A549 (cell line): ENCODE data around the gene AOAH. TPM values are rescaled to one million over a fixed set of nuclear protein-coding genes. Genes with fewer than 3 reads are reported as not detected.

Experiments used
- ATAC-seq, 2 experiments: fragments of 200-7000 bp in 1 of 2; fragments of >200 bp in 1 of 2; cut with Nextera tagmentation in 1 of 2; cut with Tn5 transposase in 1 of 2; 3 replicates each; pipeline versions ENCODE4 v1.8.0 to v1.9.1; 2018 to 2020; ENCODE audit warnings: mild to moderate bottlenecking in 1 of 2, moderate library complexity in 1 of 2
- CTCF ChIA-PET: fragments of 300-600 bp; sonication (Branson Sonifier 250); formaldehyde crosslinking; extraction: SDS; loops from one replicate; lab custom pipeline; 2021; ENCODE audit warnings: antibody characterized with exemption, inconsistent platforms; lab: Yijun Ruan, JAX
- POLR2A ChIA-PET: fragments of 350-600 bp; formaldehyde crosslinking; extraction: SDS; loops from one replicate; lab custom pipeline; 2021; ENCODE audit warnings: antibody characterized with exemption, inconsistent platforms; lab: Yijun Ruan, JAX
- DNase-seq, 2 experiments: peaks; one replicate each; pipeline versions ENCODE4 v3.0.0 to v3.0.0-alpha.2; 2011 to 2016; ENCODE audit warnings: low read depth in 1 of 2, low spot score in 1 of 2
- FAIRE-seq: peaks from 2 replicates; lab custom pipeline; 2011; peaks lifted over from hg19 to GRCh38; lab: Jason Lieb, UNC
- H3K27ac ChIP-seq, 2 experiments: fragments of >200 bp; sonication (Bioruptor Twin); formaldehyde crosslinking; 3 replicates each; pipeline ENCODE4 v1.5.1; 2016 to 2017
- H3K4me1 ChIP-seq: fragments of >200 bp; sonication (Bioruptor Twin); formaldehyde crosslinking; 3 replicates; pipeline ENCODE4 v1.6.1; 2016
- H3K4me2 ChIP-seq: fragments of >200 bp; sonication (Bioruptor Twin); formaldehyde crosslinking; 3 replicates; pipeline ENCODE4 v1.6.1; 2016
- H3K4me3 ChIP-seq: fragments of >200 bp; sonication (Bioruptor Twin); formaldehyde crosslinking; 3 replicates; pipeline ENCODE4 v1.5.1; 2016
- H3K9me3 ChIP-seq: fragments of >200 bp; sonication (Bioruptor Twin); formaldehyde crosslinking; 3 replicates; pipeline ENCODE4 v1.6.1; 2016
- BHLHE40 ChIP-seq: IDR thresholded peaks from 2 replicates; pipeline ENCODE4 v1.6.1; 2012; ENCODE audit warnings: low read depth, low read length, inconsistent platforms
- CBX2 ChIP-seq: fragments of 200-600 bp; sonication (generic); IDR thresholded peaks from 2 replicates; pipeline ENCODE4 v1.6.1; 2016; ENCODE audit warnings: low read depth, mild to moderate bottlenecking, borderline replicate concordance
- CHD2 ChIP-seq: fragments of 150-350 bp; IDR thresholded peaks from 2 replicates; pipeline ENCODE4 v1.6.1; 2014; ENCODE audit warnings: low read length; ENCODE audit not compliant: partially characterized antibody
- E2F6 ChIP-seq: IDR thresholded peaks from 2 replicates; pipeline ENCODE4 v1.6.1; 2012; ENCODE audit warnings: low read depth, borderline replicate concordance
- EHF ChIP-seq: fragments of 250-450 bp; sonication (Bioruptor Pico); IDR thresholded peaks from 2 replicates; pipeline ENCODE4 v1.5.0; 2020; ENCODE audit warnings: mild to moderate bottlenecking
- ELK1 ChIP-seq: fragments of 150-350 bp; IDR thresholded peaks from 2 replicates; pipeline ENCODE4 v1.6.1; 2014; ENCODE audit warnings: low read depth, mild to moderate bottlenecking, low read length
- ESRRA ChIP-seq: fragments of 150-350 bp; IDR thresholded peaks from 2 replicates; pipeline ENCODE4 v1.6.1; 2014; ENCODE audit warnings: mild to moderate bottlenecking, low read length, borderline replicate concordance
- FOSL2 ChIP-seq, 2 experiments: fragments of 450-650 bp in 1 of 2; fragments of >200 bp in 1 of 2; sonication (Bioruptor Twin) in 1 of 2; formaldehyde crosslinking; IDR thresholded peaks; 2 replicates each; pipeline versions ENCODE4 v1.5.0 to v1.6.1; 2016 to 2020; ENCODE audit warnings: mild to moderate bottlenecking in 1 of 2, moderate library complexity in 1 of 2
- HDAC2 ChIP-seq: fragments of 200-600 bp; sonication (generic); IDR thresholded peaks from 2 replicates; pipeline ENCODE4 v1.6.1; 2016
- HOXB13 ChIP-seq: fragments of 250-450 bp; sonication (Bioruptor Pico); IDR thresholded peaks from 2 replicates; pipeline ENCODE4 v1.5.0; 2020; ENCODE audit warnings: low read depth, mild to moderate bottlenecking, moderate library complexity
- HOXB5 ChIP-seq: fragments of 250-450 bp; sonication (Bioruptor Pico); IDR thresholded peaks from 2 replicates; pipeline ENCODE4 v1.5.0; 2020; ENCODE audit warnings: mild to moderate bottlenecking, moderate library complexity
- JUNB ChIP-seq: fragments of >200 bp; sonication (Bioruptor Twin); formaldehyde crosslinking; IDR thresholded peaks from 2 replicates; pipeline ENCODE4 v1.6.1; 2016
- KDM1A ChIP-seq: fragments of 200-600 bp; sonication (generic); IDR thresholded peaks from 2 replicates; pipeline ENCODE4 v1.6.1; 2016; ENCODE audit warnings: low read depth, mild to moderate bottlenecking
- MAFK ChIP-seq: fragments of 450-650 bp; IDR thresholded peaks from 2 replicates; pipeline ENCODE4 v1.6.1; 2014; ENCODE audit not compliant: partially characterized antibody
- NR3C1 ChIP-seq: fragments of >200 bp; sonication (Bioruptor Twin); formaldehyde crosslinking; IDR thresholded peaks from 3 replicates; pipeline ENCODE4 v1.6.1; 2017
- PHF8 ChIP-seq: fragments of 200-600 bp; sonication (generic); IDR thresholded peaks from 2 replicates; pipeline ENCODE4 v1.6.1; 2016; ENCODE audit warnings: low read depth, mild to moderate bottlenecking, antibody characterized with exemption, moderate library complexity, borderline replicate concordance
- POLR2AphosphoS2 ChIP-seq: conservative IDR thresholded peaks from 2 replicates; pipeline ENCODE4 v1.6.1; 2012; ENCODE audit warnings: low read length, improper control_type of control experiment, inconsistent platforms
- RAD21 ChIP-seq, 2 experiments: fragments of >200 bp in 1 of 2; sonication (Bioruptor Twin) in 1 of 2; formaldehyde crosslinking in 1 of 2; IDR thresholded peaks in 1 of 2; conservative IDR thresholded peaks in 1 of 2; 2 replicates in 1 of 2; 3 replicates in 1 of 2; pipeline ENCODE4 v1.6.1; 2012 to 2018; ENCODE audit warnings: inconsistent platforms in 1 of 2
- RNF2 ChIP-seq: fragments of 200-600 bp; sonication (generic); IDR thresholded peaks from 2 replicates; pipeline ENCODE4 v1.6.1; 2016; ENCODE audit warnings: low read depth, mild to moderate bottlenecking, antibody characterized with exemption, moderate library complexity, borderline replicate concordance
- SREBF2 ChIP-seq: fragments of 450-650 bp; IDR thresholded peaks from 2 replicates; pipeline ENCODE4 v1.6.1; 2014; ENCODE audit warnings: mild to moderate bottlenecking, moderate library complexity
- TFCP2L1 ChIP-seq: fragments of 250-450 bp; sonication (Bioruptor Pico); IDR thresholded peaks from 2 replicates; pipeline ENCODE4 v1.5.0; 2021; ENCODE audit warnings: mild to moderate bottlenecking
- TP53 ChIP-seq: fragments of 250-450 bp; sonication (Bioruptor Pico); IDR thresholded peaks from 2 replicates; pipeline ENCODE4 v1.5.0; 2021; ENCODE audit warnings: mild to moderate bottlenecking, moderate library complexity
- ZC3H11A ChIP-seq: fragments of 450-650 bp; IDR thresholded peaks from 2 replicates; pipeline ENCODE4 v1.6.1; 2014; ENCODE audit warnings: antibody characterized with exemption, mild to moderate bottlenecking
- ZNF302 ChIP-seq: fragments of 250-450 bp; sonication (Bioruptor Pico); IDR thresholded peaks from 2 replicates; pipeline ENCODE4 v1.9.0; 2021; ENCODE audit warnings: inconsistent platforms, mild to moderate bottlenecking, moderate library complexity
- ZSCAN20 ChIP-seq: fragments of 250-450 bp; sonication (Bioruptor Pico); IDR thresholded peaks from 2 replicates; pipeline ENCODE4 v1.8.0; 2022; ENCODE audit warnings: mild to moderate bottlenecking, moderate library complexity
- WGBS: methylation state at CpG from one replicate; pipeline ENCODE4 v1.1.6; 2017; ENCODE audit errors: missing lambda C conversion rate; 5-methylcytosine and 5-hydroxymethylcytosine counted together
- polyA plus RNA-seq, 4 experiments: library from polyadenylated mRNA; depleted of rRNA in 3 of 4; stranded (reverse); fragments of >200 nt; fragmentation: RNase III in 1 of 4; extraction: RNeasy Plus Mini Kit Qiagen cat#74134 plus additional on column Dnase treatment in 1 of 4; gene quantifications; 2 replicates in 3 of 4; 3 replicates in 1 of 4; pipeline ENCODE4 v1.2.3, GENCODE V29; 2011 to 2017
- TF ChIP-seq, protein P1 (sequence below): fragments of >200 bp; sonication (Bioruptor Twin); formaldehyde crosslinking; IDR thresholded peaks from 2 replicates; pipeline ENCODE4 v1.6.1; 2016
- TF ChIP-seq, protein P2 (sequence below): fragments of 250-450 bp; sonication (Bioruptor Pico); IDR thresholded peaks from 2 replicates; pipeline ENCODE4 v1.5.0; 2020; ENCODE audit warnings: low read depth, mild to moderate bottlenecking, moderate library complexity
- TF ChIP-seq, protein P3 (sequence below): fragments of 450-650 bp; IDR thresholded peaks from 2 replicates; pipeline ENCODE4 v1.6.1; 2014; ENCODE audit warnings: antibody characterized with exemption

AOAH gene
- polyA plus RNA-seq, 2 of the 4 experiments (the other 2 are of a cell fraction), result 0.09 TPM; not detected in 1

DNA sequence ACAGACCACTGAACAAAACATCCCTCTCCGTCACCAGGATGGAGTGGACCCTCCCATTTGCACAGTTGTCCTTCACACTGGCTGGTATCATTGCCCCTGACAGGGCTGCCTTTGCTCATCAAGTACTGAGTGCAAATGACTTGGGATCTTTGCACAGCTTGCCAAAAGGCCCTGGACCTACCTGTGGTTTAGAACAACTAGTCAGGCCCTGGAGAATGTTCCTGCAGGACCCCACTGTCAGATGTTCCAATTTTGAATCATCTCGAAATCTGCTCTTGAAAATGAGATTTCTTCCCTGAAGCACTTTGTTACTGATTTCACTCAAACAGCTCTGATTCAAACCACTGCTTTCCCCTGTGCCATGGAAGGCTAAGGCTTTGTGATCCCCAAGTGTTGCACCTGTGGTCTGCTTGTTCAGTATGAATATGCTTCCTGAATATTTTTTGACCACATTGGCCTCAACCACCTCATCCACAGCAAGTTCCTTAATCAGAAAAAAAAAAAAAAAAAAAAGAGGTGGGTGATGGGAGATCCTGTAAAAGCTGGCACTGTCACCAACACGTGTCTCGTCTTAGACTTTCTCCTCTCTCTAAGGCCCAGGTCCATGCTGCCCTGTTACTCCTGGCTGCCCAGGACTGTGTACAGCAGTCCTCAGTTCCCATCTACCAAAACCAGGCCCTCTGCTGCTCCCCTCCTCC is 2.7 kb upstream of the AOAH start:
- FAIRE-seq, result no peak

GRCh38 chr7:36726311-36726710 is 2.0 kb upstream of the AOAH start:
- H3K4me3 ChIP-seq, result no peak overlapping the region
- no peak overlapping the region for H3K27ac ChIP-seq
- H3K4me1 ChIP-seq, result no peaks in the 10 kb centered on the region
- 50% methylated on average over 7 of the region's 7 CpGs for WGBS
- no peak for ATAC-seq
- TF ChIP-seq HDAC2 (no peak), TFCP2L1 (CRISPR knock-in tag) (no peak), HOXB13 (CRISPR knock-in tag) (no peak), ESRRA (no peak), RNF2 (no peak), KDM1A (no peak), JUNB (no peak)
- TF ChIP-seq, protein P1, sequence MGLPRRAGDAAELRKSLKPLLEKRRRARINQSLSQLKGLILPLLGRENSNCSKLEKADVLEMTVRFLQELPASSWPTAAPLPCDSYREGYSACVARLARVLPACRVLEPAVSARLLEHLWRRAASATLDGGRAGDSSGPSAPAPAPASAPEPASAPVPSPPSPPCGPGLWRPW, result no peak
- TF ChIP-seq, protein P2, sequence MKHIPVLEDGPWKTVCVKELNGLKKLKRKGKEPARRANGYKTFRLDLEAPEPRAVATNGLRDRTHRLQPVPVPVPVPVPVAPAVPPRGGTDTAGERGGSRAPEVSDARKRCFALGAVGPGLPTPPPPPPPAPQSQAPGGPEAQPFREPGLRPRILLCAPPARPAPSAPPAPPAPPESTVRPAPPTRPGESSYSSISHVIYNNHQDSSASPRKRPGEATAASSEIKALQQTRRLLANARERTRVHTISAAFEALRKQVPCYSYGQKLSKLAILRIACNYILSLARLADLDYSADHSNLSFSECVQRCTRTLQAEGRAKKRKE (CRISPR knock-in tag), result no peak
- TF ChIP-seq, all 56 proteins: peak for 0
- DNase-seq (no peak), FAIRE-seq (no peak)
- ChIA-PET CTCF (interaction anchor here (0.9 to 1.6 kb wide), 2 partner anchors 10 to 252 kb away, joined by 3 to 6 read pairs; no protein-coding TSS in a partner anchor), POLR2A (no interaction called here)
- no peak overlapping the region for H3K4me2 ChIP-seq
- H3K9me3 ChIP-seq, result 0 out of 3 replicates have a peak, but pooled peaks cover 5% of the 10 kb centered on the region

More for the DNA sequence above, 2.7 kb upstream of the AOAH start:
- no peak for DNase-seq
- TF ChIP-seq ESRRA, result no peak
- TF ChIP-seq, protein P1, result no peak
- TF ChIP-seq ELK1, result no peak
- TF ChIP-seq, protein P2 (CRISPR knock-in tag), result no peak
- Histone ChIP-seq H3K4me1 (no peaks in the 10 kb centered on the region), H3K27ac (no peak overlapping the region), H3K4me2 (no peak overlapping the region), H3K4me3 (no peak overlapping the region), H3K9me3 (0 out of 3 replicates have a peak, but pooled peaks cover 5% of the 10 kb centered on the region)
- no peak for ATAC-seq
- 28% methylated on average over 4 of the region's 4 CpGs for WGBS
- ChIA-PET CTCF (interaction anchor here (0.9 to 1.6 kb wide), 2 partner anchors 9 to 253 kb away, joined by 3 to 6 read pairs; no protein-coding TSS in a partner anchor), POLR2A (no interaction called here)

DNA sequence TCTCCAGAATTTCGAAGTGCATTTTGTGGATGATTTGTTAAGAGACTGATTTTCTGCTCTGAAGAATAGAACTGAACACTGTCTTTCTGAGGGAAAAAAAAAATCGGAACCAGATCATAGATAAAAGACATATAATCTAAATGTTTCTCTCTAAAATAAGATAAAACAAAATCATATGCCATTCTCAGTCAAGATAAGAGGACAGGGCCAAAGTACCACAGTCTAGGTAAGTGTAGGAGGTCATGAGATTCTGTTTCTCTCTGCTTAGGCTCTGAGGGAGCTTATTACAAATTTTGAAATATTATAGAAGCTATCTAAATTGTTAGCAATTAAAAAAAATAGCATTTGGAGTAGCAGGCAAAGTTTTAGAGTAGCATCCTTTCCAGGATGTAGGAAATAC is 702 bp upstream of the AOAH start:
- H3K4me1 ChIP-seq, result no peaks in the 10 kb centered on the region
- no peak for ATAC-seq
- no peak for DNase-seq
- CTCF ChIA-PET, result no interaction called here
- H3K4me2 ChIP-seq, result no peak overlapping the region
- H3K4me3 ChIP-seq, result no peak overlapping the region
- 0 out of 3 replicates have a peak, but pooled peaks cover 2% of the 10 kb centered on the region for H3K9me3 ChIP-seq
- WGBS, result 11% methylated on average over 2 of the region's 2 CpGs
- TF ChIP-seq CHD2 (no peak), PHF8 (no peak), NR3C1 (no peak), FOSL2 (IDR thresholded peaks at IDR 0.05) (no peak), FOSL2 (CRISPR knock-in tag; IDR thresholded peaks at IDR 0.05) (no peak), ZC3H11A (no peak), TP53 (CRISPR knock-in tag) (no peak), MAFK (no peak), POLR2AphosphoS2 (no peak), CBX2 (no peak), TFCP2L1 (CRISPR knock-in tag) (no peak), ZSCAN20 (no peak), BHLHE40 (no peak), SREBF2 (no peak), E2F6 (no peak), ZNF302 (CRISPR knock-in tag) (no peak), EHF (no peak), HOXB5 (CRISPR knock-in tag) (no peak), RAD21 (conservative IDR thresholded peaks at IDR 0.05 in 1 of 2, IDR thresholded peaks at IDR 0.05 in 1 of 2) (no peak), ESRRA (no peak)
- TF ChIP-seq, protein P3, sequence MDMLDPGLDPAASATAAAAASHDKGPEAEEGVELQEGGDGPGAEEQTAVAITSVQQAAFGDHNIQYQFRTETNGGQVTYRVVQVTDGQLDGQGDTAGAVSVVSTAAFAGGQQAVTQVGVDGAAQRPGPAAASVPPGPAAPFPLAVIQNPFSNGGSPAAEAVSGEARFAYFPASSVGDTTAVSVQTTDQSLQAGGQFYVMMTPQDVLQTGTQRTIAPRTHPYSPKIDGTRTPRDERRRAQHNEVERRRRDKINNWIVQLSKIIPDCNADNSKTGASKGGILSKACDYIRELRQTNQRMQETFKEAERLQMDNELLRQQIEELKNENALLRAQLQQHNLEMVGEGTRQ, result no peak
- TF ChIP-seq, all 56 proteins: peak for 0
- no peak for FAIRE-seq
- POLR2A ChIA-PET, result no interaction called here
- no peak overlapping the region for H3K27ac ChIP-seq
